Measurements from ENCODE around the gene LAPTM5. TPM values are rescaled to one million over a fixed set of nuclear protein-coding genes. Genes with fewer than 3 reads are reported as not detected.

Gene LAPTM5
- total and polyA plus RNA-seq, 3 experiments from 2014 or later, result 204 to 589 (median 206) TPM

- Mint-ChIP-seq H3K4me3 (peak overlapping the region; percentile 80 to 88 (median 84)), H3K9me3 (peaks cover 0 to 2% (median 2%) of the 10 kb centered on the region in 5 donors), H3K27me3 (peaks cover 0 to 2% of the 10 kb centered on the region in 2 donors), H3K4me1 (peaks cover 94 to 99% (median 99%) of the 10 kb centered on the region in 3 donors), H3K36me3 (peaks cover 21 to 76% (median 33%) of the 10 kb centered on the region in 3 donors), H3K27ac (peak overlapping the region; percentile 93 to 100 (median 100))
- Histone ChIP-seq H3K27ac (ENCODE audit: low read depth, low read length) (peak overlapping the region; percentile 38), H3K9me3 (ENCODE audit: low read length) (no peaks in the 10 kb centered on the region), H3K4me3 (ENCODE audit: low read length) (peak overlapping the region; percentile 4), H3K4me1 (ENCODE audit: insufficient read depth, low read length) (peaks cover 87% of the 10 kb centered on the region), H3K27me3 (ENCODE audit: insufficient read depth, low read length, poor library complexity, severe bottlenecking) (no peaks in the 10 kb centered on the region), H3K36me3 (ENCODE audit: insufficient read depth, low read length) (peaks cover 58% of the 10 kb centered on the region)
- POLR2A ChIA-PET, result interaction anchor here (0.6 to 11.8 kb wide), 8 partner anchors 8 to 1203 kb away, joined by 3 to 189 read pairs (median 6); partner anchors contain the start of genes LAPTM5 and MATN1
- CTCF ChIA-PET, result interaction anchor here (1.0 to 5.7 kb wide), 11 partner anchors 8 to 40 kb away, joined by 4 to 67 read pairs (median 11); partner anchors contain the start of gene LAPTM5
- DNase-seq, result no peak
These were observed 14.5 kb downstream of the LAPTM5 start for GRCh38 chr1:30742963-30743559.

GRCh38 chr1:30742300-30742962 is 15.1 kb downstream of the LAPTM5 start:
- POLR2A ChIA-PET, result interaction anchor here (2.4 to 11.8 kb wide), 3 partner anchors 11 to 24 kb away, joined by 23 to 189 read pairs (median 25); partner anchors contain the start of gene LAPTM5
- CTCF ChIA-PET, result interaction anchor here (1.5 to 5.7 kb wide), 7 partner anchors 10 to 40 kb away, joined by 4 to 67 read pairs (median 11); partner anchors contain the start of gene LAPTM5
- H3K4me3 Mint-ChIP-seq, result peak overlapping the region; percentile 17 to 88 (median 82)
- peaks cover 27 to 76% (median 30%) of the 10 kb centered on the region in 3 donors for H3K36me3 Mint-ChIP-seq
- H3K36me3 ChIP-seq (ENCODE audit: insufficient read depth, low read length), result peaks cover 58% of the 10 kb centered on the region
- H3K4me1 Mint-ChIP-seq, result peaks cover 91 to 99% (median 97%) of the 10 kb centered on the region in 3 donors
- H3K27me3 ChIP-seq (ENCODE audit: insufficient read depth, low read length, poor library complexity, severe bottlenecking), result no peaks in the 10 kb centered on the region
- peak overlapping the region; percentile 2 for H3K4me3 ChIP-seq (ENCODE audit: low read length)
- H3K27me3 Mint-ChIP-seq, result no peaks in the 10 kb centered on the region
- DNase-seq, result no peak
- H3K9me3 Mint-ChIP-seq, result peaks cover 0 to 2% (median 2%) of the 10 kb centered on the region in 5 donors
- H3K9me3 ChIP-seq (ENCODE audit: low read length), result no peaks in the 10 kb centered on the region
- H3K27ac Mint-ChIP-seq, result peak overlapping the region; percentile 93 to 100 (median 100)
- no peak overlapping the region for H3K27ac ChIP-seq (ENCODE audit: low read depth, low read length)
- peaks cover 81% of the 10 kb centered on the region for H3K4me1 ChIP-seq (ENCODE audit: insufficient read depth, low read length)

- Mint-ChIP-seq H3K27me3 (no peaks in the 10 kb centered on the region), H3K4me1 (peaks cover 80 to 96% (median 95%) of the 10 kb centered on the region in 3 donors), H3K9me3 (peaks cover 0 to 2% (median 2%) of the 10 kb centered on the region in 5 donors), H3K36me3 (peaks cover 31 to 76% (median 32%) of the 10 kb centered on the region in 3 donors), H3K4me3 (peak overlapping the region; percentile 17 to 79 (median 71)), H3K27ac (peak overlapping the region; percentile 74 to 100 (median 94))
- Histone ChIP-seq H3K27ac (ENCODE audit: low read depth, low read length) (no peak overlapping the region), H3K4me1 (ENCODE audit: insufficient read depth, low read length) (peaks cover 70% of the 10 kb centered on the region), H3K27me3 (ENCODE audit: insufficient read depth, low read length, poor library complexity, severe bottlenecking) (no peaks in the 10 kb centered on the region), H3K36me3 (ENCODE audit: insufficient read depth, low read length) (peaks cover 62% of the 10 kb centered on the region), H3K9me3 (ENCODE audit: low read length) (no peaks in the 10 kb centered on the region), H3K4me3 (ENCODE audit: low read length) (no peak overlapping the region)
- ChIA-PET CTCF (interaction anchor here (1.0 to 5.0 kb wide), 4 partner anchors 9 to 42 kb away, joined by 5 to 47 read pairs (median 6); no protein-coding TSS in a partner anchor), POLR2A (interaction anchor here (0.8 to 11.8 kb wide), 3 partner anchors 13 to 23 kb away, joined by 3 to 189 read pairs (median 4); partner anchors contain the start of gene LAPTM5)
- DNase-seq, result no peak
These were observed 16.2 kb downstream of the LAPTM5 start for GRCh38 chr1:30741239-30741894.

GRCh38 chr1:30740251-30741238 is 17.0 kb downstream of the LAPTM5 start:
- H3K4me1 Mint-ChIP-seq, result peaks cover 74 to 88% (median 86%) of the 10 kb centered on the region in 3 donors
- H3K4me3 Mint-ChIP-seq, result peak overlapping the region; percentile 11 to 76 (median 66)
- peaks cover 70% of the 10 kb centered on the region for H3K36me3 ChIP-seq (ENCODE audit: insufficient read depth, low read length)

GRCh38 chr1:30739601-30740000 is 18.0 kb downstream of the LAPTM5 start:
- Histone ChIP-seq H3K4me1 (ENCODE audit: insufficient read depth, low read length) (peaks cover 53% of the 10 kb centered on the region), H3K27me3 (ENCODE audit: insufficient read depth, low read length, poor library complexity, severe bottlenecking) (no peaks in the 10 kb centered on the region), H3K9me3 (ENCODE audit: low read length) (no peaks in the 10 kb centered on the region), H3K36me3 (ENCODE audit: insufficient read depth, low read length) (peaks cover 80% of the 10 kb centered on the region), H3K27ac (ENCODE audit: low read depth, low read length) (no peak overlapping the region), H3K4me3 (ENCODE audit: low read length) (no peak overlapping the region)
- peak overlapping the region in 7 of 8 donors; percentile 69 to 100 (median 91) for H3K27ac Mint-ChIP-seq
- H3K36me3 Mint-ChIP-seq, result peaks cover 41 to 88% (median 42%) of the 10 kb centered on the region in 3 donors
- H3K4me3 Mint-ChIP-seq, result peak overlapping the region in 3 of 7 donors; percentile 25 to 68 (median 37)
- no peaks in the 10 kb centered on the region for H3K27me3 Mint-ChIP-seq
- H3K4me1 Mint-ChIP-seq, result peaks cover 65 to 85% (median 77%) of the 10 kb centered on the region in 3 donors
- DNase-seq, result no peak
- ChIA-PET CTCF (interaction anchor here (1.6 kb wide), 1 partner anchor 17 kb away, joined by 6 read pairs; no protein-coding TSS in a partner anchor), POLR2A (interaction anchor here (0.6 to 11.8 kb wide), 3 partner anchors 13 to 69 kb away, joined by 3 to 189 read pairs (median 4); partner anchors contain the start of gene LAPTM5)
- H3K9me3 Mint-ChIP-seq, result peaks cover 0 to 2% (median 2%) of the 10 kb centered on the region in 5 donors

More at GRCh38 chr1:30740251-30741238, 17.0 kb downstream of the LAPTM5 start:
- H3K27ac ChIP-seq (ENCODE audit: low read depth, low read length), result peak overlapping the region; percentile 5
- H3K27ac Mint-ChIP-seq, result peak overlapping the region; percentile 74 to 100 (median 93)
- H3K9me3 ChIP-seq (ENCODE audit: low read length), result no peaks in the 10 kb centered on the region
- H3K4me3 ChIP-seq (ENCODE audit: low read length), result no peak overlapping the region
- DNase-seq, result no peak
- ChIA-PET CTCF (interaction anchor here (1.0 to 5.0 kb wide), 3 partner anchors 22 to 42 kb away, joined by 5 to 47 read pairs (median 7); no protein-coding TSS in a partner anchor), POLR2A (interaction anchor here (0.8 to 11.8 kb wide), 3 partner anchors 12 to 22 kb away, joined by 3 to 189 read pairs (median 4); partner anchors contain the start of gene LAPTM5)
- peaks cover 0 to 2% (median 2%) of the 10 kb centered on the region in 5 donors for H3K9me3 Mint-ChIP-seq
- peaks cover 62% of the 10 kb centered on the region for H3K4me1 ChIP-seq (ENCODE audit: insufficient read depth, low read length)
- H3K27me3 ChIP-seq (ENCODE audit: insufficient read depth, low read length, poor library complexity, severe bottlenecking), result no peaks in the 10 kb centered on the region
- peaks cover 35 to 81% (median 36%) of the 10 kb centered on the region in 3 donors for H3K36me3 Mint-ChIP-seq
- no peaks in the 10 kb centered on the region for H3K27me3 Mint-ChIP-seq

GRCh38 chr1:30738715-30739559 is 18.6 kb downstream of the LAPTM5 start:
- Histone ChIP-seq H3K4me1 (ENCODE audit: insufficient read depth, low read length) (peaks cover 46% of the 10 kb centered on the region), H3K27ac (ENCODE audit: low read depth, low read length) (no peak overlapping the region), H3K36me3 (ENCODE audit: insufficient read depth, low read length) (peaks cover 86% of the 10 kb centered on the region), H3K9me3 (ENCODE audit: low read length) (no peaks in the 10 kb centered on the region), H3K27me3 (ENCODE audit: insufficient read depth, low read length, poor library complexity, severe bottlenecking) (no peaks in the 10 kb centered on the region), H3K4me3 (ENCODE audit: low read length) (no peak overlapping the region)
- Mint-ChIP-seq H3K4me3 (peak overlapping the region in 3 of 7 donors; percentile 25 to 37 (median 34)), H3K27ac (peak overlapping the region; percentile 69 to 100 (median 88)), H3K27me3 (no peaks in the 10 kb centered on the region), H3K4me1 (peaks cover 59 to 80% (median 70%) of the 10 kb centered on the region in 3 donors), H3K9me3 (peaks cover 0 to 2% (median 2%) of the 10 kb centered on the region in 5 donors), H3K36me3 (peaks cover 43 to 93% (median 43%) of the 10 kb centered on the region in 3 donors)
- ChIA-PET CTCF (interaction anchor here (0.9 to 1.6 kb wide), 3 partner anchors 17 to 41 kb away, joined by 4 to 6 read pairs (median 6); no protein-coding TSS in a partner anchor), POLR2A (interaction anchor here (0.6 to 1.6 kb wide), 2 partner anchors 14 to 70 kb away, joined by 3 to 4 read pairs; no protein-coding TSS in a partner anchor)
- DNase-seq, result no peak

All from CD8-positive, alpha-beta memory T cell (primary cell).